KBM-7 (cell line): ENCODE measurements around the gene NEK1.
"Not testable (repeated sequence)": the region's sequence is repeated elsewhere in the genome, so short reads cannot be mapped to it uniquely, and the experiment has no call there.

Experiments used
- DNase-seq: peaks from one replicate; pipeline ENCODE4 v3.0.0-alpha.2; 2015
- in situ Hi-C: fragments of 300-500 bp; cut with MboI; formaldehyde crosslinking; loops from 2 replicates; pipeline ENCODE4 v1.14.3; 2020; ENCODE audit warnings: low sequenced_read_pairs, low pct_unique_long_range_greater_than_20kb, mixed read lengths

The NEK1 gene

GRCh38 chr4:169458575-169458974, 153.8 kb downstream of the NEK1 start:
- in situ Hi-C loops = no loop called here
- no peak for DNase-seq

- in situ Hi-C loops = not testable (repeated sequence)
- DNase-seq = peak; percentile 18
Observed at GRCh38 chr4:169452644-169453043, 159.7 kb downstream of the NEK1 start.

GRCh38 chr4:169448935-169449334, 163.4 kb downstream of the NEK1 start:
- in situ Hi-C loops, DNase-seq: not testable (repeated sequence)

GRCh38 chr4:169446824-169447223, 165.6 kb downstream of the NEK1 start:
- in situ Hi-C loops = no loop called here
- DNase-seq = no peak

GRCh38 chr4:169443748-169444147, 168.6 kb downstream of the NEK1 start:
- in situ Hi-C loops = no loop called here
- DNase-seq = no peak

- peak; percentile 3 for DNase-seq
- in situ Hi-C loops = no loop called here
Observed at GRCh38 chr4:169440446-169440845, 171.9 kb downstream of the NEK1 start.

GRCh38 chr4:169439244-169439643, 173.1 kb downstream of the NEK1 start:
- no peak for DNase-seq
- in situ Hi-C loops = no loop called here

- in situ Hi-C loops = no loop called here
- no peak for DNase-seq
Observed at GRCh38 chr4:169438057-169438480, 174.3 kb downstream of the NEK1 start.

GRCh38 chr4:169437299-169438047, 174.9 kb downstream of the NEK1 start:
- DNase-seq = no peak
- in situ Hi-C loops = no loop called here

GRCh38 chr4:169436734-169437133, 175.6 kb downstream of the NEK1 start:
- no peak for DNase-seq
- in situ Hi-C loops = no loop called here

GRCh38 chr4:169428376-169428775, 184.0 kb downstream of the NEK1 start:
- in situ Hi-C loops = no loop called here
- no peak for DNase-seq

GRCh38 chr4:169427727-169428126, 184.7 kb downstream of the NEK1 start:
- in situ Hi-C loops, DNase-seq: not testable (repeated sequence)

GRCh38 chr4:169420291-169420690, 192.1 kb downstream of the NEK1 start:
- DNase-seq = no peak
- in situ Hi-C loops = no loop called here

- no peak for DNase-seq
- in situ Hi-C loops = no loop called here
Observed at GRCh38 chr4:169418846-169419245, 193.5 kb downstream of the NEK1 start.

- in situ Hi-C loops = no loop called here
Observed at GRCh38 chr4:169417629-169418282, 194.6 kb downstream of the NEK1 start.

GRCh38 chr4:169416997-169417396, 195.4 kb downstream of the NEK1 start:
- DNase-seq = no peak
- in situ Hi-C loops = no loop called here

More at GRCh38 chr4:169417629-169418282, 194.6 kb downstream of the NEK1 start:
- no peak for DNase-seq

- no peak for DNase-seq
- in situ Hi-C loops = no loop called here
Observed at GRCh38 chr4:169416461-169416860, 195.9 kb downstream of the NEK1 start.

GRCh38 chr4:169414913-169415312, 197.5 kb downstream of the NEK1 start:
- DNase-seq = no peak
- in situ Hi-C loops = no loop called here

GRCh38 chr4:169412046-169412445, 200.3 kb downstream of the NEK1 start:
- no peak for DNase-seq
- in situ Hi-C loops = no loop called here

GRCh38 chr4:169410839-169411770, 201.3 kb downstream of the NEK1 start:
- DNase-seq = peak; percentile 93
- in situ Hi-C loops = no loop called here
